ENCODE results near the gene SEPTIN1.
"Not testable (repeated sequence)": the region's sequence is repeated elsewhere in the genome, so short reads cannot be mapped to it uniquely, and the experiment has no call there.

Gene SEPTIN1

DNA sequence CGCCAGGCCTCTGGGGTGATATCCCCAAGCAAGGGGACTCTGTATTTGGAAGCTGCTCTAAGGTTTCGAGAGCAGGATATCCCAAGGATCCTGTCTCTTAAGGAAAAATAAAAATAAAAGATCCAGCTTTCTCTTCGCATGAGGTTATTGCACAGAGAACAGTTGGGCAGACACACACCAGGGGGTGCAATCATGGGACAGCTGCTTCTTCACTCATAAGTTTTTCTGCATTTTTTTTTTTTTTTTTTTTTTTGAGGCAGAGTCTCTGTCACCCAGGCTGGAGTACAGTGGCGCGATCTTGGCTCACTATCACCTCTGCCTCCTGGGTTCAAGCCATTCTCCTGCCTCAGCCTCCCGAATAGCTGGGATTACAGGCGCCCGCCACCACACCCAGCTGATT is 40.4 kb downstream of the SEPTIN1 start:
- DNase-seq (ENCODE audit: low read depth, low spot score) = not testable (repeated sequence)

DNA sequence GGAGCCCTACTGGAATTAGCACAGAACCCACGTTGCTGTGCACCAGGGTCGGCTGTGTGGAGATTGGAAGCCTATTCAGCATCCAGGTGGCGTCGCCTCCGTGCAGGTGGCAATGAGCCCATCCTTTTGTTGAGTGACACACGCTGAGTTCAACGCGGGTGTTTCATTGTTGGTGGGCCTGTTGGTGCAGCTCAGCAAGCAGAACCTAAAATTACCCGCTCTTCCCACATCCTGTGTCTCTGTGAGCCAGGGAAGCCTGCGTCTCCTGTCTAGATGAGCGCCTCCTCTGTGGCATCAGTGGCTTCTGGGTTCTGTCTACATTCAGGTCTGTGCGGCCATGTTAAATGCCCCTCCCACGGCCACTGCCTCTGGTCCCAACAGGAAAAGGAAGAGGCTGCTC is 41.7 kb downstream of the SEPTIN1 start:
- DNase-seq (ENCODE audit: low read depth, low spot score) = no peak

DNA sequence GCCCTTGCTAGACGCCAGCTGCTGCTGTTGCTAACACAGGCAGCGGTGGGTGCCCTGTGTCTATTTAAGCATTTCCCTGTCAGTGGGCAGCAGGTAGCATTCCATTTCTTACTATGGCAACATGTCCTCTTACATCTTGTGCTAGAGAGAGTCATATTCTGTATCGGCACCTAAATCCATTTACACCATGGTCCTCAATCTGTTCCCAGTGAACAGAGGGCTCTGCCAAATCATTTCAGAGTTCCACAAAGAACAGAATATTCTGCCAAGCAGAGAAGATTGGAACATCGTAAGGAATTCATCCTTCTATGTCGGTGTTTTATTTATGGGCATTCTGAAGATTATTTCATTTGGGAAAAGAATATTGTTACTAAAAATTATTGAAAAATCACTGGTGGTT is 43.6 kb downstream of the SEPTIN1 start:
- DNase-seq (ENCODE audit: low read depth, low spot score) = not testable (repeated sequence)

- not testable (repeated sequence) for DNase-seq (ENCODE audit: low read depth, low spot score)
Measured at GRCh38 chr16:30337964-30338357, 44.4 kb downstream of the SEPTIN1 start.

DNA sequence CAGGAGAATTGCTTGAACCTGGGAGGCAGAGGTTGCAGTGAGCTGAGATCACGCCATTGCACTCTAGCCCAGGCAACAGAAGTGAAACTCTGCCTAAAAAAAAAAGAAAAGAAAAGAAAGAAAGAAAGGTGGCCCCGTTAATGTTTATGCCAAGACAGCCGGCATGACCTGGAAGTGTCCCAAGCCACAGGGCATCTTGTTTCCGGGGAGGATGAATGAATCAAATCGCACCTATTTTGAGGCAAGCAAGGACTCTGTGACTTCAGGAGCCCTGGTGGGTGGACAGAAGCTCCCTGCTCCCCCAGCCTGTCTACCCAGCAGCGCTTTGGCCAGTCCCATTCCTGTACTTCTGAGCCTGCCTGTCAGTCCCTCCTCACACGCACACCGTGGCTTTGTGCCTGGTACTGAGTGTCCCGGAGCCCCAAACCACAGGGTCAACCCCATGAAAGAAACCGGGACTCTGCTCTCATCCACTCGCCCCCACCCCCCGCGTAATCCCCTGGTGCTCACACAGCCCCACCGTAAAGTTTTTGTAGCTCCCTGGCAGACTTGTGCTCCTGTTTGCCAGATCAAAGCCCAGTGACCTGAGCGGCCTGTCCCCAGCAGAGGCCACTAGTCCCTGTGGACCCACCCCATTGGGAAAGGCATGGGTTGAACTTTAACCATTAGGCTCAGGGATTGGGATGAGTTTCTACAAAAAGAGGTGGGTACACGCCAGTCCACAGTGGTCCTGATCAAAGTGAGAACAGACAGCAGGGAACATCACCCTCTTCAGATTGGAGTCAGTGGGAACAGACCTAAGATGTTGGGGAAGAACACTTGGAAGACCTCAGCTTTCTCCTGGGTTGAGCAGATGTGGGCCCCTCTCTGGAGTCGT is 46.5 kb downstream of the SEPTIN1 start:
- DNase-seq (ENCODE audit: low read depth, low spot score) = peak; percentile 40

DNA sequence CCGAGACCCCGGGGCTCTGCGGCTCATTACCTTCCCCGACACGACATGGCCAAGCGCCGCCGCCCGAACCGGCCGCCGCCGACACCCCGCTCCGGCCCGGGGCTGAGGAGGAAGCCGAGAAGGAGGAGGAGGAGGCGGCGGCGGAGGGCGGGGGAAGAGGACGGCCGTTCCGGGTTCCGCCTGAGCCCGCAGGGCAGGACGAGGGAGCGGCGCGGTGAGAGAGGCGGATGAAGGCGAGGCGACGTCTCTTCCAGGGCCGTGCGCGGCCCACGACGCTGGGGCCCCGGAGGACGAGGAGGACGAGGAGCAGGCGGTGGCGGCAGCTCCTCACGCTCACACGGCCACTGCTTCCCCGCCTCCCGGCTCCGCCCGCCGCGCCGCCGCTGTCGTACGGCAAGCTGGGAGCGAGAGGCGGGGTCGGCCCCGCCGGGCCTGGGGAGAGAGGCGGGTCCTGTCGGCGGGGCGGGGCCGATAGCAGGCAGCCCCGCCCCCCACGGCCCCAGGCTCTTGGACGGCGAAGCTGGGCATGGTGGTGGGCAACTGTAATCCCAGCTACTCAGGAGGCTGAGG is 47.2 kb downstream of the SEPTIN1 start:
- peak; percentile 92 for DNase-seq (ENCODE audit: low read depth, low spot score)

GRCh38 chr16:30334473-30334989 is 47.8 kb downstream of the SEPTIN1 start:
- peak; percentile 88 for DNase-seq (ENCODE audit: low read depth, low spot score)

Measured in ELF-1 (cell line).